ENCODE measurements around the gene RTBDN. TPM values are rescaled to one million over a fixed set of nuclear protein-coding genes. Genes with fewer than 3 reads are reported as not detected.

The RTBDN gene
- total RNA-seq, 1 experiment from 2014 or later, result 25.1 TPM

DNA sequence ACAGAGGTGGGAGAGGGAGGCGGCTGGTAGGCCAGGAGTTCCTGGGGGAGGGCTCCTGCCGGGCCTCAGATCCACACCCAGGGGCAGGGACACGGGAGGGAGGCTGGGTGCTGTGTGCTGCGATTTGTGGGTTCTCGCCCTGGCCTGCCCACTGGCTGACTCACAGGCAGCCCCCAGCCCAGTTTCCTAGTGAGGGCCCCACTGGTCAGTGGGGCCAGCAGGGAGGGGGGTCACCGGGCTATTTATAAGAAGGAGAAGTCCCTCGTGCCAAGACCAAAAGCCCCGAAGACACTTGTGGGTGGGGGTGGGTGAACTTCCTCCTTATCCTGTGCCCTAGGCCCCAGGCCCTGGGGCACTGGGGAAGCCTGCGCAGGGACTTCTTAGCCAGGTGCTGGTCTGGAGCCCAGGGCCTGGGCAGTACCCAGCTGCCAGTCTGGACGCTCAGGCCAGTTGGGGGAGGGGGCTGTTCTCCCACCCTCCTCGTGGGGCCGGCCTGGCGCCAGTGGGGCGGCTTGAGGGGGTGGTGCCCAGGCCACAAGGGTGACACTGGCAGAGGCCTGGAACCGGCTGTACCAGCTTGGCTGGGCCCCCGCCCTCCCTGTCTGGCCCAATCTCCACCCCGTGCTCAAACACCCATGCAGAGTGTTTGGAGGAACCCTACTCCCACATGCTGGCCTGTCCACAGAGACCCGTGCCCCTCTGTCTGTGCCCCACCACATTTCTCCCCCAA lies 48.1 kb downstream of the RTBDN start:
- TF ChIP-seq POLR2AphosphoS5 (IDR thresholded peaks at IDR 0.05; ENCODE audit: low read depth, low read length), result no peak
- no peak for TF ChIP-seq EGR1 (IDR thresholded peaks at IDR 0.05; ENCODE audit: low read depth)
- TF ChIP-seq CEBPB (IDR thresholded peaks at IDR 0.05; ENCODE audit: low read depth), result no peak
- TF ChIP-seq, protein P1, sequence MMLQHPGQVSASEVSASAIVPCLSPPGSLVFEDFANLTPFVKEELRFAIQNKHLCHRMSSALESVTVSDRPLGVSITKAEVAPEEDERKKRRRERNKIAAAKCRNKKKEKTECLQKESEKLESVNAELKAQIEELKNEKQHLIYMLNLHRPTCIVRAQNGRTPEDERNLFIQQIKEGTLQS (IDR thresholded peaks at IDR 0.05), result no peak
- no peak for TF ChIP-seq JUND (IDR thresholded peaks at IDR 0.05)
- no peak for TF ChIP-seq POLR2A (IDR thresholded peaks at IDR 0.05; ENCODE audit: borderline replicate concordance, extremely low read depth, insufficient read depth, insufficient read length)
- TF ChIP-seq FOSL1 (IDR thresholded peaks at IDR 0.05; ENCODE audit: low read depth), result no peak
- no peak for TF ChIP-seq CBX3 (IDR thresholded peaks at IDR 0.05; ENCODE audit: low read depth)
- no peak for TF ChIP-seq EZH2 (IDR thresholded peaks at IDR 0.05)
- TF ChIP-seq ELF1 (IDR thresholded peaks at IDR 0.05; ENCODE audit: borderline replicate concordance, low read depth), result no peak
- TF ChIP-seq SIN3A (IDR thresholded peaks at IDR 0.05; ENCODE audit: low read depth), result no peak
- Histone ChIP-seq H3K4me3 (replicated peaks in 1 of 2; ENCODE audit: low read depth in 1 of 2, low read length in 2 of 2) (no peak overlapping the region), H3K4me1 (ENCODE audit: control insufficient read depth in 1 of 2, insufficient read depth in 2 of 2, low read length in 2 of 2) (peaks cover 80 to 94% of the 10 kb centered on the region in 2 experiments), H3K36me3 (ENCODE audit: control insufficient read depth in 1 of 2, insufficient read depth in 2 of 2, low read length in 2 of 2) (no peaks in the 10 kb centered on the region), H3K27me3 (ENCODE audit: insufficient read depth, low read length) (no peaks in the 10 kb centered on the region), H3K9me2 (ENCODE audit: insufficient read depth) (no peaks in the 10 kb centered on the region), H3K4me2 (ENCODE audit: low read length) (peak overlapping the region; percentile 61), H3K79me2 (ENCODE audit: insufficient read depth, low read length) (no peaks in the 10 kb centered on the region), H3K27ac (ENCODE audit: low read depth, low read length) (peak overlapping the region; percentile 89), H3K9ac (ENCODE audit: low read length) (peak overlapping the region; percentile 54), H3K9me3 (ENCODE audit: control insufficient read depth in 1 of 2, insufficient read depth in 1 of 2, low read depth in 1 of 2, low read length in 2 of 2) (no peaks in the 10 kb centered on the region), H2AFZ (ENCODE audit: low read depth, low read length, poor library complexity, severe bottlenecking) (no peak overlapping the region), H4K20me1 (ENCODE audit: insufficient read depth) (no peaks in the 10 kb centered on the region)
- DNase-seq (ENCODE audit: low read depth, low spot score), result no peak
- intact Hi-C loops (cut with micrococcal nuclease), result no loop called here
- no TSS peak for BruUV-seq (replicated peaks)
- no peak for ATAC-seq
- ChIA-PET RAD21 (ENCODE audit: low non-redundant PET in 1 of 2, low total read pairs in 2 of 2, uncharacterized antibody in 2 of 2, unreplicated experiment in 2 of 2) (no interaction called here), POLR2A (no interaction called here), CTCF (interaction anchor here (1.4 to 7.4 kb wide), 2 partner anchors 10 kb away, joined by 3 to 88 read pairs; partner anchors contain the start of gene HOOK2)

DNA sequence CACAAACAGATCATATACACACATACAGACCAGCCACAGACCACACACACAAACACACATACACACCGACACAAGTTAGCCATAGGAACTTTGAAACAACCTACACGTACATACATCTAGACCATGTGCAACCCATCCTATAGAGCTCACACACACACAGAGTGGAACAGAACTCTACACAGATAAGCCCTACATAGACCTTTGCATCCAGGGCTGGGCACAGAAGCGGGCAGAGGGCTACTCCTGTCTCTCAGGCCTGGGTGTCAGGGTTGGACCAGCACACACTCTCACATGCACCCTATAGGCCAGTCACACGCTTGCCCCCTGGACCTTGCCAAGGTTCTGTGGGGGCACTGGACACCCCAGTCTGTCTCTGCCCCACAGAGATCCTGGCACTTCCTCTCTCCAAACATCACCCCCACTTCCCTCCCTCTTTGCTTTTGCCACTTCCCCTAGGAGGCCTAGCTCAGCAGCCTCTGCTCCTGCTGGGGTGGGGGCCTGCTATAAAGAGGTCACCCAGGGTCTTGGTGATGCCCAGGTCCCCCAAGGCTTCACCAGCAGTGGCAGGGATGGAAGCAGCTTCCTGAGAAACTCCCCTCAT lies 48.8 kb downstream of the RTBDN start:
- CTCF ChIA-PET, result interaction anchor here (0.6 kb wide), 1 partner anchor 9 kb away, joined by 4 read pairs; no protein-coding TSS in a partner anchor
- no peak overlapping the region for H2AFZ ChIP-seq (ENCODE audit: low read depth, low read length, poor library complexity, severe bottlenecking)
- H3K9me3 ChIP-seq (ENCODE audit: control insufficient read depth in 1 of 2, insufficient read depth in 1 of 2, low read depth in 1 of 2, low read length in 2 of 2), result no peaks in the 10 kb centered on the region
- peak overlapping the region; percentile 54 for H3K9ac ChIP-seq (ENCODE audit: low read length)
- H3K4me3 ChIP-seq (replicated peaks in 1 of 2; ENCODE audit: low read depth in 1 of 2, low read length in 2 of 2), result no peak overlapping the region
- no peaks in the 10 kb centered on the region for H4K20me1 ChIP-seq (ENCODE audit: insufficient read depth)
- intact Hi-C loops (cut with micrococcal nuclease), result no loop called here
- peaks cover 75 to 87% of the 10 kb centered on the region in 2 experiments for H3K4me1 ChIP-seq (ENCODE audit: control insufficient read depth in 1 of 2, insufficient read depth in 2 of 2, low read length in 2 of 2)
- H3K79me2 ChIP-seq (ENCODE audit: insufficient read depth, low read length), result no peaks in the 10 kb centered on the region
- no peaks in the 10 kb centered on the region for H3K36me3 ChIP-seq (ENCODE audit: control insufficient read depth in 1 of 2, insufficient read depth in 2 of 2, low read length in 2 of 2)
- no peaks in the 10 kb centered on the region for H3K9me2 ChIP-seq (ENCODE audit: insufficient read depth)
- RAD21 ChIA-PET (ENCODE audit: low non-redundant PET in 1 of 2, low total read pairs in 2 of 2, uncharacterized antibody in 2 of 2, unreplicated experiment in 2 of 2), result no interaction called here
- H3K27ac ChIP-seq (ENCODE audit: low read depth, low read length), result peak overlapping the region; percentile 89
- H3K27me3 ChIP-seq (ENCODE audit: insufficient read depth, low read length), result no peaks in the 10 kb centered on the region
- DNase-seq (ENCODE audit: low read depth, low spot score) (no peak), ATAC-seq (no peak)
- no TSS peak for BruUV-seq (replicated peaks)
- POLR2A ChIA-PET, result no interaction called here
- H3K4me2 ChIP-seq (ENCODE audit: low read length), result peak overlapping the region; percentile 61
- TF ChIP-seq POLR2AphosphoS5 (IDR thresholded peaks at IDR 0.05; ENCODE audit: low read depth, low read length), result no peak
- TF ChIP-seq YY1 (IDR thresholded peaks at IDR 0.05; ENCODE audit: extremely low read depth, insufficient replicate concordance, low read depth, low read length), result no peak
- TF ChIP-seq, protein P1 (IDR thresholded peaks at IDR 0.05), result no peak
- no peak for TF ChIP-seq SP1 (IDR thresholded peaks at IDR 0.05; ENCODE audit: low read depth)
- TF ChIP-seq ELF1 (IDR thresholded peaks at IDR 0.05; ENCODE audit: borderline replicate concordance, low read depth), result no peak
- TF ChIP-seq RAD21 (IDR thresholded peaks at IDR 0.05; ENCODE audit: low read depth), result no peak
- TF ChIP-seq POLR2A (IDR thresholded peaks at IDR 0.05; ENCODE audit: borderline replicate concordance, extremely low read depth, insufficient read depth, insufficient read length), result no peak
- no peak for TF ChIP-seq TCF7L2 (IDR thresholded peaks at IDR 0.05; ENCODE audit: borderline replicate concordance, extremely low read depth, insufficient read depth, insufficient read length)
- TF ChIP-seq, protein P2, sequence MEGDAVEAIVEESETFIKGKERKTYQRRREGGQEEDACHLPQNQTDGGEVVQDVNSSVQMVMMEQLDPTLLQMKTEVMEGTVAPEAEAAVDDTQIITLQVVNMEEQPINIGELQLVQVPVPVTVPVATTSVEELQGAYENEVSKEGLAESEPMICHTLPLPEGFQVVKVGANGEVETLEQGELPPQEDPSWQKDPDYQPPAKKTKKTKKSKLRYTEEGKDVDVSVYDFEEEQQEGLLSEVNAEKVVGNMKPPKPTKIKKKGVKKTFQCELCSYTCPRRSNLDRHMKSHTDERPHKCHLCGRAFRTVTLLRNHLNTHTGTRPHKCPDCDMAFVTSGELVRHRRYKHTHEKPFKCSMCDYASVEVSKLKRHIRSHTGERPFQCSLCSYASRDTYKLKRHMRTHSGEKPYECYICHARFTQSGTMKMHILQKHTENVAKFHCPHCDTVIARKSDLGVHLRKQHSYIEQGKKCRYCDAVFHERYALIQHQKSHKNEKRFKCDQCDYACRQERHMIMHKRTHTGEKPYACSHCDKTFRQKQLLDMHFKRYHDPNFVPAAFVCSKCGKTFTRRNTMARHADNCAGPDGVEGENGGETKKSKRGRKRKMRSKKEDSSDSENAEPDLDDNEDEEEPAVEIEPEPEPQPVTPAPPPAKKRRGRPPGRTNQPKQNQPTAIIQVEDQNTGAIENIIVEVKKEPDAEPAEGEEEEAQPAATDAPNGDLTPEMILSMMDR (IDR thresholded peaks at IDR 0.05 in 2 of 3, conservative IDR thresholded peaks at IDR 0.05 in 1 of 3; ENCODE audit: borderline replicate concordance in 1 of 3, insufficient read depth in 1 of 3, low read depth in 2 of 3, low read length in 2 of 3), result no peak
- TF ChIP-seq ZFX (IDR thresholded peaks at IDR 0.05), result no peak
- no peak for TF ChIP-seq ZNF274 (IDR thresholded peaks at IDR 0.05; ENCODE audit: low read depth, low read length)
- no peak for TF ChIP-seq EZH2phosphoT487 (IDR thresholded peaks at IDR 0.05; ENCODE audit: borderline replicate concordance)

Measured in HCT116 (cell line).